ENCODE data around the gene HOXD12.

The HOXD12 gene

GRCh38 chr2:176099728-176100546, at the start of gene HOXD12:
TSS of gene HOXD12 (plus strand) at chr2:176099795. CDS start at chr2:176099802, 7 bp downstream.
- DNase-seq, result no peak

- DNase-seq, result no peak
Observed at GRCh38 chr2:176056406-176056805, 43.2 kb upstream of the HOXD12 start.

GRCh38 chr2:176063958-176064357, 35.6 kb upstream of the HOXD12 start:
- DNase-seq, result peak; percentile 73

GRCh38 chr2:176066645-176067588, 32.7 kb upstream of the HOXD12 start:
- DNase-seq, result no peak

GRCh38 chr2:176067589-176068418, 31.8 kb upstream of the HOXD12 start:
- DNase-seq, result no peak

GRCh38 chr2:176068419-176068832, 31.2 kb upstream of the HOXD12 start:
- no peak for DNase-seq

- DNase-seq, result no peak
Observed at GRCh38 chr2:176071330-176072291, 28.0 kb upstream of the HOXD12 start.

GRCh38 chr2:176072292-176072669, 27.3 kb upstream of the HOXD12 start:
- DNase-seq, result no peak

GRCh38 chr2:176072951-176073904, 26.4 kb upstream of the HOXD12 start:
- DNase-seq, result no peak

- DNase-seq, result no peak
Observed at GRCh38 chr2:176074919-176075425, 24.6 kb upstream of the HOXD12 start.

GRCh38 chr2:176075481-176075880, 24.1 kb upstream of the HOXD12 start:
- no peak for DNase-seq

- DNase-seq, result no peak
Observed at GRCh38 chr2:176076063-176076462, 23.5 kb upstream of the HOXD12 start.

GRCh38 chr2:176076796-176077195, 22.8 kb upstream of the HOXD12 start:
- DNase-seq, result no peak

GRCh38 chr2:176078541-176079284, 20.9 kb upstream of the HOXD12 start:
- no peak for DNase-seq

GRCh38 chr2:176079285-176079830, 20.2 kb upstream of the HOXD12 start:
- DNase-seq, result no peak

GRCh38 chr2:176079831-176080539, 19.6 kb upstream of the HOXD12 start:
- peak; percentile 40 for DNase-seq

GRCh38 chr2:176080540-176081375, 18.8 kb upstream of the HOXD12 start:
- no peak for DNase-seq

All from activated CD4-positive, alpha-beta T cell treated with anti-CD3 and anti-CD28 coated beads, Interleukin-2, amount 50 U/mL, for 16 hours (primary cell).